ENCODE measurements around the gene NCK2. TPM values are rescaled to one million over a fixed set of nuclear protein-coding genes. Genes with fewer than 3 reads are reported as not detected.

Gene NCK2
- polyA plus RNA-seq, 1 experiment: 20.5 TPM

DNA sequence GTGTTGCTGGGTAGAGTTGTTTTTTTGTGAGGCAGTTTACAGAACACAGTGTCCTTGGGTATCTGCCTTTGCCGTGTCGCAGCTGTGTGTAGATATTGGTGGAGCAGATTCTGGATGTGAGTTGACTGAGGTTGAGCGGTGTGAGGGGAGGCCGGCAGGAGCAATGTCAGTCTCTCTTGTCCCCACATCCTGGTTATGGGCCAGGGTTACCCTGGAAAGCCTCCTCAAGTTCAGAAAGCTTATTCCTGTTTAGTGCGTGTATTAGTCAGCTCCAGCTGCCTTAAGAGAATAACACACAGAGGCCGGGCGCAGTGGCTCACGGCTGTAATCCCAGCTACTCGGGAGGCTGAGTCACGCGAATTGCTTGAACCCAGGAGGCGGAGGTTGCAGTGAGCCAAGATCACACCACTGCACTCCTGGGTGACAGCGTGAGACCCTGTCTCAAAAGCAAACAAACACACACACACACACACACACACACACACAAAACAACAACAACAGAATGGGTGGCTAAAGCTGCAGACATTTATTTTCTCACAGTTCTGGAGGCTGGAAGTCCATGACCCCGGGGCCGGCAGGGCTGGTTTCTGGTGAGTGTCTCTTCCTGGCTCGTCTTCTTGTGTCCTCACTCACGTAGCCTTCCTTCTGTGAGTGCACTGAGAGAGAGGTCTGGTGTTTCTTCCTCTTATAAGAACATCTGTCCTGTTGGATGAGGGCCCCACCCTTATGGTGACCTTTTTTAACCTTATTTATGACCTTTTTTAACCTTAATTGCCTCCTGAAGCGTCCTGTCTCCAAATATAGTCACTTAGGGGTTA, 5.1 kb downstream of the NCK2 start:
- Histone ChIP-seq H3K9me3 (ENCODE audit: control insufficient read depth, insufficient read depth, low read length) (0 out of 2 replicates have a peak, but pooled peaks cover 4% of the 10 kb centered on the region), H3K4me3 (ENCODE audit: low read depth, low read length) (no peak overlapping the region), H3K27me3 (ENCODE audit: control insufficient read depth, insufficient read depth, low read length) (no peaks in the 10 kb centered on the region), H3K27ac (ENCODE audit: low read depth, low read length) (peak overlapping the region; percentile 11)
- TF ChIP-seq, protein P1, sequence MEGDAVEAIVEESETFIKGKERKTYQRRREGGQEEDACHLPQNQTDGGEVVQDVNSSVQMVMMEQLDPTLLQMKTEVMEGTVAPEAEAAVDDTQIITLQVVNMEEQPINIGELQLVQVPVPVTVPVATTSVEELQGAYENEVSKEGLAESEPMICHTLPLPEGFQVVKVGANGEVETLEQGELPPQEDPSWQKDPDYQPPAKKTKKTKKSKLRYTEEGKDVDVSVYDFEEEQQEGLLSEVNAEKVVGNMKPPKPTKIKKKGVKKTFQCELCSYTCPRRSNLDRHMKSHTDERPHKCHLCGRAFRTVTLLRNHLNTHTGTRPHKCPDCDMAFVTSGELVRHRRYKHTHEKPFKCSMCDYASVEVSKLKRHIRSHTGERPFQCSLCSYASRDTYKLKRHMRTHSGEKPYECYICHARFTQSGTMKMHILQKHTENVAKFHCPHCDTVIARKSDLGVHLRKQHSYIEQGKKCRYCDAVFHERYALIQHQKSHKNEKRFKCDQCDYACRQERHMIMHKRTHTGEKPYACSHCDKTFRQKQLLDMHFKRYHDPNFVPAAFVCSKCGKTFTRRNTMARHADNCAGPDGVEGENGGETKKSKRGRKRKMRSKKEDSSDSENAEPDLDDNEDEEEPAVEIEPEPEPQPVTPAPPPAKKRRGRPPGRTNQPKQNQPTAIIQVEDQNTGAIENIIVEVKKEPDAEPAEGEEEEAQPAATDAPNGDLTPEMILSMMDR (IDR thresholded peaks at IDR 0.05; ENCODE audit: low read depth, low read length): no peak
- DNase-seq (ENCODE audit: low read depth, low spot score): no peak
- POLR2A ChIA-PET: no interaction called here
- CTCF ChIA-PET: no interaction called here

DNA sequence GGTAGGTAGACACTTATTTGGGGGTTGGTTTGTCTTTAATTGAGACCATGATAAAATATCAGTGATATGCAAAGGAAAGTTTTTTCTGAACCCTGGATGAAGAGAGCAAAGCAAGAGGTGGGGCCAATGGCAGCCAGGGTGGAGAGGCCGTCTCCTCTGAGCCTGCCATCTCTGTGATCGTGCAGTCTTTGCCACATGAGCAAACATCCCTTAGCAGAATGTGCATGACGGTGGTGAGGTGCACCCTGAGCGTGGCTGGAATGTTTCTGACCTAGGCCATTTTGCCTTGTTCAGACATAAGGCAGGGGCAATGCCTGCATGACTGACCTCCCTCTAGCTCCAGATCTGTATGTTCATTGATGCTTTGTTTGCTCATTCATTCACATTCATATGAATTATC, 6.0 kb downstream of the NCK2 start:
- 0 out of 2 replicates have a peak, but pooled peaks cover 4% of the 10 kb centered on the region for H3K9me3 ChIP-seq (ENCODE audit: control insufficient read depth, insufficient read depth, low read length)
- CTCF ChIA-PET: no interaction called here
- no peak overlapping the region for H3K27ac ChIP-seq (ENCODE audit: low read depth, low read length)
- DNase-seq (ENCODE audit: low read depth, low spot score): no peak
- TF ChIP-seq, protein P1 (IDR thresholded peaks at IDR 0.05; ENCODE audit: low read depth, low read length): no peak
- no peak overlapping the region for H3K4me3 ChIP-seq (ENCODE audit: low read depth, low read length)
- POLR2A ChIA-PET: no interaction called here
- H3K27me3 ChIP-seq (ENCODE audit: control insufficient read depth, insufficient read depth, low read length): no peaks in the 10 kb centered on the region

DNA sequence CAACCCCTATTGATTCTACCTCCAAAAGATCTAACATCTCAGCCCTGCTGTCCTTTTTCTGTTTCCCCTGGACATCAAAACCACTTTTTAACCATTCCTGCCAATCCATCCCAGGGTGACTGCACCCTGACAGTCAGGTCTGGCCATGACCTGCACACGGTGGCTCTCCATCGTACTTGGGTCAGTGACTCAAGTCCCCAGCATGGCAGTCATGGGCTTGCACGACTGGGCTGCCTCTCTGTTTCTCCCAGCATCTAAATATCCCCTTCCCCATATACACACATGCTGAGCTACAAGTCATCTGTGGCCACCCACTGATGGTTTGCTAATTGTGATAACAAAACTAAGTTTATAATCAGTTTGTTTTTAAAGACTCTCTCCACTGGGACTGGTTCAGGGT, 6.6 kb downstream of the NCK2 start:
- Histone ChIP-seq H3K27me3 (ENCODE audit: control insufficient read depth, insufficient read depth, low read length) (no peaks in the 10 kb centered on the region), H3K27ac (ENCODE audit: low read depth, low read length) (no peak overlapping the region), H3K4me3 (ENCODE audit: low read depth, low read length) (no peak overlapping the region), H3K9me3 (ENCODE audit: control insufficient read depth, insufficient read depth, low read length) (0 out of 2 replicates have a peak, but pooled peaks cover 4% of the 10 kb centered on the region)
- POLR2A ChIA-PET: no interaction called here
- TF ChIP-seq, protein P1 (IDR thresholded peaks at IDR 0.05; ENCODE audit: low read depth, low read length): no peak
- CTCF ChIA-PET: no interaction called here
- no peak for DNase-seq (ENCODE audit: low read depth, low spot score)

DNA sequence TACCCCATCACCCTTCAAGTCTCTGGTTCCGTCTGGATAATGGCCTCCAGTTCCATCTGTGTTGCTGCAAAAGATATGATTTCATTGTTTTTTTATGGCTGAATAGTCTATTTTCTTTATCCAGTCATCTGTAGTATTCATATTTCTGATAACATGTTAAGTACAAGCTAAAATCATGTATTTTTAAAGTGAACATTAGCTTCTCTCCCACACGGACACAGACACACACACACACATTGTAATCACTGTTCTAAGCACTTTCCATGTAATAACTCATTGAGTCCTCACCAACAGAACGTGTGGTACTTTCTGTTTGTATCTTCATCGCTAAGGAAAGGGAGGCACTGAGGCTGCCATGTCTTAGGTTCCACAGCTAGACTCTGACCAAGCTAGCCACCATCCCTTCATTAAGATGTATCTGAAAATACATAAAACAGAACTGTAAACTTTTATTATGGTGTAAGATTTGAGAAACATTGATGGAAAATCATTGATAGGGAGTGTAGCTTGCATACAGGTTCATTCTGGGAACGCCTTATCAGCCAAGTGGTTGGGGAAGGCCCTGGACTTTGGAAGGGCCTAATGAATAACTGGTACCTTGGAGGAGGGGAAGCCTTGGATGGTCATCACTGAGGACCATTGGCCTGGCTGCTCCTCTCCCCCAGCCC, 8.1 kb downstream of the NCK2 start:
- TF ChIP-seq, protein P1 (IDR thresholded peaks at IDR 0.05; ENCODE audit: low read depth, low read length): no peak
- H3K4me3 ChIP-seq (ENCODE audit: low read depth, low read length): no peak overlapping the region
- ChIA-PET POLR2A (no interaction called here), CTCF (no interaction called here)
- no peak overlapping the region for H3K27ac ChIP-seq (ENCODE audit: low read depth, low read length)
- DNase-seq (ENCODE audit: low read depth, low spot score): no peak
- H3K27me3 ChIP-seq (ENCODE audit: control insufficient read depth, insufficient read depth, low read length): no peaks in the 10 kb centered on the region
- 0 out of 2 replicates have a peak, but pooled peaks cover 4% of the 10 kb centered on the region for H3K9me3 ChIP-seq (ENCODE audit: control insufficient read depth, insufficient read depth, low read length)

DNA sequence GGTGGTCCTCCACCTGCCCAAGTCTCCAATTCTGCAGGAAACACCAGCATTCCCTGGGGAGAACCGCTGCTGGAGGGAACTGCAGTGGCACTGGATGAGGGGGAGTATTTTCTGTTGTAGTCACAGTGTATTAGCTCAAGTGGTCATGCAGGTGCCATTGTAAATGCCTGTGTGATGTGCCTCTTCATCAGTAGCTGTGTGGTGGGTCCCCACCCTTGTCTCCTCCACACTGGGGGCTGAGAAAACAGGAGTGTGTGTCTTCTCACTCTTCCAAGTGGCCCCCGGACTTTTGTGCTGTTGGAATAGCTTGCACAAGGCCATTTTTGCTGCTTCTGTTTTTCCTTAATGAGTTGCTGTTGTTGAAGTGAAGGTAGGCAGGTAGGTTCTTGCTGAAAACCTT, 8.7 kb downstream of the NCK2 start:
- ChIA-PET POLR2A (no interaction called here), CTCF (interaction anchor here (1.0 kb wide), 1 partner anchor 409 kb away, joined by 3 read pairs; no protein-coding TSS in a partner anchor)
- Histone ChIP-seq H3K9me3 (ENCODE audit: control insufficient read depth, insufficient read depth, low read length) (0 out of 2 replicates have a peak, but pooled peaks cover 4% of the 10 kb centered on the region), H3K27ac (ENCODE audit: low read depth, low read length) (no peak overlapping the region), H3K27me3 (ENCODE audit: control insufficient read depth, insufficient read depth, low read length) (no peaks in the 10 kb centered on the region), H3K4me3 (ENCODE audit: low read depth, low read length) (no peak overlapping the region)
- TF ChIP-seq, protein P1 (IDR thresholded peaks at IDR 0.05; ENCODE audit: low read depth, low read length): no peak
- no peak for DNase-seq (ENCODE audit: low read depth, low spot score)
